OCI-LY1 (cell line): ENCODE measurements around the gene ITIH4.

Source experiments
- CTCF ChIP-seq: fragments of 200-600 bp; sonication (generic), shearing (Covaris generic); IDR thresholded peaks from 2 replicates; pipeline ENCODE4 v1.5.1; 2017; ENCODE audit warnings: mild to moderate bottlenecking, antibody characterized with exemption, low read length, moderate library complexity, mixed read lengths
- EZH2 ChIP-seq: fragments of 200-600 bp; sonication (generic), shearing (Covaris generic); IDR thresholded peaks from 2 replicates; pipeline ENCODE4 v1.8.0; 2017; ENCODE audit warnings: borderline replicate concordance, mixed run types, mild to moderate bottlenecking, antibody characterized with exemption, low read length, moderate library complexity, mixed read lengths

GRCh38 chr3:52771334-52771681, 59.2 kb downstream of the ITIH4 start:
- TF ChIP-seq CTCF (no peak), EZH2 (no peak)
